Neural cell (in vitro differentiated cells): ENCODE measurements around the gene COTL1. TPM values are rescaled to one million over a fixed set of nuclear protein-coding genes. Genes with fewer than 3 reads are reported as not detected.
"Not testable (repeated sequence)": the region's sequence is repeated elsewhere in the genome, so short reads cannot be mapped to it uniquely, and the experiment has no call there.

Source experiments
- H2AFZ ChIP-seq: fragments of 200-600, 300-800 bp; sonication (generic), shearing (Covaris generic); 2 replicates; pipeline ENCODE4 v1.6.0; 2014; ENCODE audit warnings: low read depth, mild to moderate bottlenecking, antibody characterized with exemption, low read length, moderate library complexity
- H3F3A ChIP-seq: fragments of 200-600 bp; shearing (Covaris generic); 2 replicates; pipeline ENCODE4 v1.6.1; 2016; ENCODE audit warnings: mild to moderate bottlenecking, moderate library complexity, mixed read lengths, antibody characterized with exemption, low read length; ENCODE audit not compliant: insufficient read depth, poor library complexity, severe bottlenecking
- H3K27ac ChIP-seq: fragments of 200-600, 300-800 bp; sonication (generic), shearing (Covaris generic); 2 replicates; pipeline ENCODE4 v1.5.1; 2014; ENCODE audit warnings: mild to moderate bottlenecking, low read length, moderate library complexity
- H3K27me3 ChIP-seq: fragments of 300-800, 200-600 bp; sonication (generic), shearing (Covaris generic); 2 replicates; pipeline ENCODE4 v1.6.0; 2014; ENCODE audit warnings: mild to moderate bottlenecking, low read depth, low read length, moderate library complexity; ENCODE audit not compliant: insufficient read depth
- H3K36me3 ChIP-seq: fragments of 300-800, 200-600 bp; sonication (generic), shearing (Covaris generic); 2 replicates; pipeline ENCODE4 v1.5.1; 2014; ENCODE audit warnings: mild to moderate bottlenecking, antibody characterized with exemption, low read length, moderate library complexity; ENCODE audit not compliant: insufficient read depth
- H3K4me2 ChIP-seq: fragments of 300-800, 200-600 bp; sonication (generic), shearing (Covaris generic); 2 replicates; pipeline ENCODE4 v1.6.0; 2014; ENCODE audit warnings: mild to moderate bottlenecking, low read length
- H3K4me3 ChIP-seq: fragments of 300-800, 200-600 bp; sonication (generic), shearing (Covaris generic); 2 replicates; pipeline ENCODE4 v1.5.1; 2014; ENCODE audit warnings: mild to moderate bottlenecking, low read length, moderate library complexity
- H3K79me2 ChIP-seq: fragments of 200-600 bp; shearing (Covaris generic); replicated peaks from 2 replicates; pipeline ENCODE4 v1.6.0; 2014; ENCODE audit warnings: mild to moderate bottlenecking, low read length, moderate library complexity; ENCODE audit not compliant: insufficient read depth
- H3K9ac ChIP-seq: fragments of 300-800, 200-600 bp; sonication (generic), shearing (Covaris generic); 2 replicates; pipeline ENCODE4 v1.6.1; 2016; ENCODE audit warnings: mild to moderate bottlenecking, low read length, mixed read lengths
- H3K9me2 ChIP-seq: fragments of 200-600 bp; shearing (Covaris generic); 2 replicates; pipeline ENCODE4 v1.6.1; 2016; ENCODE audit warnings: mild to moderate bottlenecking, low read length, mixed read lengths; ENCODE audit not compliant: insufficient read depth
- H3K9me3 ChIP-seq: fragments of 200-600, 300-800 bp; sonication (generic), shearing (Covaris generic); 2 replicates; pipeline ENCODE4 v1.6.1; 2016; ENCODE audit warnings: mild to moderate bottlenecking, mixed run types, low read length, moderate library complexity, mixed read lengths
- H4K20me1 ChIP-seq: fragments of 200-600 bp; shearing (Covaris generic); 2 replicates; pipeline ENCODE4 v1.6.1; 2016; ENCODE audit warnings: mild to moderate bottlenecking, mixed run types; ENCODE audit not compliant: insufficient read depth
- CTCF ChIP-seq: fragments of 450-650 bp; IDR thresholded peaks from 2 replicates; pipeline ENCODE4 v1.5.1; 2014; ENCODE audit warnings: antibody characterized with exemption, mild to moderate bottlenecking, moderate library complexity; ENCODE audit not compliant: poor library complexity, severe bottlenecking
- EP300 ChIP-seq: fragments of 450-650 bp; conservative IDR thresholded peaks from 2 replicates; pipeline ENCODE4 v1.6.1; 2014; ENCODE audit warnings: antibody characterized with exemption, mild to moderate bottlenecking, moderate library complexity; ENCODE audit not compliant: poor library complexity, severe bottlenecking
- EZH2 ChIP-seq: fragments of 200-600, 300-800 bp; shearing (Covaris generic), sonication (generic); IDR thresholded peaks from 2 replicates; pipeline ENCODE4 v1.6.1; 2014; ENCODE audit warnings: antibody characterized with exemption, low read length, borderline replicate concordance, mild to moderate bottlenecking; ENCODE audit not compliant: insufficient read depth, poor library complexity, severe bottlenecking
- MXI1 ChIP-seq: fragments of 450-650 bp; conservative IDR thresholded peaks from 2 replicates; pipeline ENCODE4 v1.6.1; 2014; ENCODE audit warnings: antibody characterized with exemption, mild to moderate bottlenecking; ENCODE audit not compliant: poor library complexity, severe bottlenecking
- POLR2AphosphoS5 ChIP-seq: IDR thresholded peaks from 2 replicates; pipeline ENCODE4 v1.6.1; 2012
- RAD21 ChIP-seq: fragments of 450-650 bp; conservative IDR thresholded peaks from 2 replicates; pipeline ENCODE4 v1.6.1; 2014; ENCODE audit warnings: antibody characterized with exemption, mild to moderate bottlenecking, moderate library complexity
- REST ChIP-seq: IDR thresholded peaks from 2 replicates; pipeline ENCODE4 v1.6.1; 2012; ENCODE audit warnings: borderline replicate concordance
- SMC3 ChIP-seq: fragments of 450-650 bp; conservative IDR thresholded peaks from 2 replicates; pipeline ENCODE4 v1.6.1; 2014; ENCODE audit warnings: antibody characterized with exemption, mild to moderate bottlenecking, moderate library complexity; ENCODE audit not compliant: poor library complexity
- TAF1 ChIP-seq: IDR thresholded peaks from 2 replicates; pipeline ENCODE4 v1.6.1; 2012; ENCODE audit warnings: low read depth
- polyA plus RNA-seq: library from polyadenylated mRNA; depleted of rRNA; stranded (reverse); fragments of >200 nt; gene quantifications from 2 replicates; pipeline ENCODE4 v1.2.3, GENCODE V29; 2014

COTL1 gene
- polyA plus RNA-seq, 1 donor from 2014 or later: 86.6 TPM

GRCh38 chr16:84560269-84560668, 57.6 kb downstream of the COTL1 start:
- Histone ChIP-seq H3K79me2 (no peaks in the 10 kb centered on the region), H3K36me3 (no peaks in the 10 kb centered on the region), H3K27ac (no peak overlapping the region), H3K4me3 (no peak overlapping the region), H3K9ac (no peak overlapping the region), H3K4me2 (no peak overlapping the region), H3K9me3 (no peaks in the 10 kb centered on the region), H2AFZ (no peak overlapping the region), H3K27me3 (no peaks in the 10 kb centered on the region), H3K9me2 (no peaks in the 10 kb centered on the region), H3F3A (no peaks in the 10 kb centered on the region), H4K20me1 (no peaks in the 10 kb centered on the region)
- TF ChIP-seq TAF1 (no peak), EP300 (no peak), REST (no peak), POLR2AphosphoS5 (no peak), RAD21 (no peak), CTCF (no peak), MXI1 (no peak), SMC3 (no peak), EZH2 (no peak)

- Histone ChIP-seq H3F3A (no peaks in the 10 kb centered on the region), H3K79me2 (no peaks in the 10 kb centered on the region), H3K9ac (no peak overlapping the region), H3K9me3 (no peaks in the 10 kb centered on the region), H3K36me3 (no peaks in the 10 kb centered on the region), H3K4me2 (no peak overlapping the region), H3K4me3 (no peak overlapping the region), H4K20me1 (no peaks in the 10 kb centered on the region), H3K9me2 (no peaks in the 10 kb centered on the region), H2AFZ (no peak overlapping the region), H3K27me3 (no peaks in the 10 kb centered on the region), H3K27ac (no peak overlapping the region)
- no peak for TF ChIP-seq CTCF
- TF ChIP-seq EP300: no peak
- TF ChIP-seq TAF1: no peak
- TF ChIP-seq MXI1: no peak
These were observed 58.5 kb downstream of the COTL1 start for GRCh38 chr16:84559311-84559932.

- H3K9ac ChIP-seq, H3K36me3 ChIP-seq, H3K9me2 ChIP-seq, H3K9me3 ChIP-seq, H3K4me2 ChIP-seq, H3K27me3 ChIP-seq, H3K27ac ChIP-seq, H3K4me3 ChIP-seq, H3F3A ChIP-seq, H3K79me2 ChIP-seq, H4K20me1 ChIP-seq, H2AFZ ChIP-seq: not testable (repeated sequence)
These were observed 59.0 kb downstream of the COTL1 start for GRCh38 chr16:84558850-84559249.
